Cardiac fibroblast (primary cell): ENCODE data around the gene EBPL.

ENCODE experiments used
- DNase-seq, 2 donors: peaks; one replicate each; pipeline versions ENCODE4 v3.0.0 to v3.0.0-alpha.2; 2010; ENCODE audit warnings: low read depth in 2 of 2
- H3K4me3 ChIP-seq, 2 donors: replicated peaks in 1 of 2; 1 replicate in 1 of 2; 2 replicates in 1 of 2; pipeline ENCODE4 v1.5.1; 2011; ENCODE audit warnings: low read depth in 2 of 2, low read length in 2 of 2, mild to moderate bottlenecking in 2 of 2, moderate library complexity in 1 of 2
- TF ChIP-seq, protein P1 (sequence below): IDR thresholded peaks from one replicate; pipeline ENCODE4 v1.5.1; 2011; ENCODE audit warnings: low read depth, mild to moderate bottlenecking, low read length, inconsistent platforms

The EBPL gene

DNA sequence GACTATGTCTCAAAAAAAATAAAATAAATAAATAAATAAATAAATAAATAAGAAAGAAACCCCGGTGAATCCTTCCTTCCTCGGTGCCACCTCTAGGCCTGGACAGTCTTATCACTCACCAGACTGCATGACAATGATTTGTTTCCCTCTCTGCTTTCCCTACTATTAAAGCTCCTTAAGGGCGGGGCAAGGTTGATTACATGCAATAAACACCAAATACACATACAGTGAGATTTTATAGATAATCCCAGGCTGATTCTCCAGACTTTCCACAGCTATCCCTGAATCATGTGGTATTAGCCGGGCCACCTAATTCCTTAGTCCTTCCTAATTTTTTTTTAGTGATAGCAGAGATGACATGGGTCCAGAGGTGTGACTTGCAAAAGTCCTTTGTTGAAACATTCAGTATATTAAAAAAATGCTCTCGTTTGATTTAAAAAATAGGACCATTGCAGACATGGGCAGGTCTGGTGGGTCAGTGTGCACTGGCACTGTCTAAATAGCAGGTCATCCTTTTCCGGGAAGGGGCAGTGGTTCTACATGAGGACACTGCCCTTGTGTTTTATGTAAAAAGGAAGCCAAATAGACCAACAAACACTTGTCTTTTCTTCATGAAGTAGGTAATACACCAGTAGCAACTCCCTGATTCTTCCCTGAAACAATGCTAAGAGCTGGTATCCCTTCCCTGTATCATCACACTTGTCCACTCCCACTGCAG, 14.5 kb downstream of the EBPL start:
- TF ChIP-seq, protein P1, sequence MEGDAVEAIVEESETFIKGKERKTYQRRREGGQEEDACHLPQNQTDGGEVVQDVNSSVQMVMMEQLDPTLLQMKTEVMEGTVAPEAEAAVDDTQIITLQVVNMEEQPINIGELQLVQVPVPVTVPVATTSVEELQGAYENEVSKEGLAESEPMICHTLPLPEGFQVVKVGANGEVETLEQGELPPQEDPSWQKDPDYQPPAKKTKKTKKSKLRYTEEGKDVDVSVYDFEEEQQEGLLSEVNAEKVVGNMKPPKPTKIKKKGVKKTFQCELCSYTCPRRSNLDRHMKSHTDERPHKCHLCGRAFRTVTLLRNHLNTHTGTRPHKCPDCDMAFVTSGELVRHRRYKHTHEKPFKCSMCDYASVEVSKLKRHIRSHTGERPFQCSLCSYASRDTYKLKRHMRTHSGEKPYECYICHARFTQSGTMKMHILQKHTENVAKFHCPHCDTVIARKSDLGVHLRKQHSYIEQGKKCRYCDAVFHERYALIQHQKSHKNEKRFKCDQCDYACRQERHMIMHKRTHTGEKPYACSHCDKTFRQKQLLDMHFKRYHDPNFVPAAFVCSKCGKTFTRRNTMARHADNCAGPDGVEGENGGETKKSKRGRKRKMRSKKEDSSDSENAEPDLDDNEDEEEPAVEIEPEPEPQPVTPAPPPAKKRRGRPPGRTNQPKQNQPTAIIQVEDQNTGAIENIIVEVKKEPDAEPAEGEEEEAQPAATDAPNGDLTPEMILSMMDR, result no peak
- DNase-seq, result no peak
- H3K4me3 ChIP-seq, result no peak overlapping the region

DNA sequence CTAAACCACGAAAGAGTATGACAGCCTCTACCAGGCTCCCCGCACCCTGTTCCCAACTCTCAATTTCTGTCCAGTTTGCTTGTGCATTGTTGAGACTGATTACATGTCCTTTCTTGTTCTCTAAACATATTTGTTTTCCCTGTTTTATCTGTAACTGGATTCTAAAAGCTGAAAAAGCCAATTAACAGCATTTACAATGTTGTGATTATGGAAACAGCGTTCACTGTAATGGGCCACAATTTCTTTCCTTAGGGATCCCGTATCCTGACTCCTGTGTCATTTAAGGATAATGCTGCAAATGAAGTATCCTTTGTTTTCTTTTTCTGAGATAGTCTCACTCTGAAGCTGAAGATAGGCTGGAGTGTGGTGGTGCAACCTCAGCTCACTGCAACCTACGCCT, 20.5 kb downstream of the EBPL start:
- TF ChIP-seq, protein P1, result no peak
- no peak overlapping the region for H3K4me3 ChIP-seq
- no peak for DNase-seq

DNA sequence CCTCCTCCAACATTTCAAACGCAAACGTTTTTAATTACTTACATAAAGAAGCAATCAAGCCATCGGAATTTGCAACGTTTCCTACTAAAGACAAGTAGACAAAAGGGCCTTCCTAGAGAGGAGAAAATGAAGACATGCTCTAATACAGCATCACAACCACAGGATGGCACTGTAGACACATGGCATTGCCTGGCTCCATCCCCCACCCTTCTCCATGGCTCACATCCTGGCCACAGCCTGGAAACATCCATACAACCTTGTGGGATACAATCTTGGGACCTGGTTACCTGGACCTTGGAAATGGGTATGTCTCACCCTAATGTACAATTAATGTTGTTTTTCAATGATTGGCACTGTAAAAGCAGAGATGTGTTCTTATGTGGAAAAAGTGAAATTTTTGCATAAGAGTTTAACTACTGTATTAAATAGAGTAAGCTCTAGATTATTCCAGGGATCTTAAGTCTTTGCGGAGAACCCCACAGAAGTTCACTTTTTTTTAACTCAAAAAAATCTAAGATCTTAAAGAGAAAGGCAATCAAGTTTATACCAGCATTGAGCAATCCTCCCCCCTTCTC, 21.5 kb downstream of the EBPL start:
- peak; percentile 75 to 78 for DNase-seq
- H3K4me3 ChIP-seq, result no peak overlapping the region
- TF ChIP-seq, protein P1, result peak; percentile 69

DNA sequence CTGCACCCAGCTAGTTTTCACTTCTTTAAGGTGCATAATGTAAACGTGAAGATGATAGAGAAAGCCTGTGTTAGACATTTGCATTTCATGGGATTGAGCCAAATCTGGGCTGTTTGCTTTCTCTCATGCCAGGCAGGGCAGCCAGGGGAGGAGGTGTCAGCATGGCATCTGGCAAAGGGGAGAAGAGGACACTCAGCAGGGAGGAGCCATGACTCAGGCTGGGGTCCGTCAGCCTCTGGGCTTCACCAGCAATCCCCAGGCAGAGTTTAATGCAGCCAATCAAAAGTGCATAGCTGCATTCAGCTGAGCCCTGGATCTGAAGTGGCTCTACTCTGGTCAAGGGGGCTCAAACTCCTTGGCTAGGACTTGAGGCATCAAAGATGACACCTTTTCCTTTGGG, 23.5 kb downstream of the EBPL start:
- H3K4me3 ChIP-seq, result no peak overlapping the region
- DNase-seq, result peak in 1 of 2 donors; percentile 25
- TF ChIP-seq, protein P1, result no peak

DNA sequence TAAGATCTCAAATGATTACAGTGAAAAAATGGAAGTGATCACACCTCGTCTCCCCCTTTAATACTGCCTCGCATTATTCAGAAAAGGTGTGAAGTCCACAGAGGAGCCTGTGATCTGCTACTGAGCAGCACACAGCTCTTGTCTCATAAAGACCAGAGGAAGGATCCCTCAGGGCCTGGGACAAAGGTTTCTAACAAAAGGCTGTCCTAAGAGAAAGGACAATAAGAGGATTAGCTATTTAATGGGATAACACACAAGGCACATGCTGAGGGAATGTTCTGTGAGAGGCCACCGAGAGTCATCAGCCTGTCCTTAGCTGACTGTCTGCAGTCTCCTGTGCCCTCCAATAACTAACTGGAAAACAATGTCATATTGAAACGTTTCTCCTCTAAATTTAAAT, 26.7 kb downstream of the EBPL start:
- TF ChIP-seq, protein P1, result no peak
- H3K4me3 ChIP-seq, result no peak overlapping the region
- DNase-seq, result no peak

DNA sequence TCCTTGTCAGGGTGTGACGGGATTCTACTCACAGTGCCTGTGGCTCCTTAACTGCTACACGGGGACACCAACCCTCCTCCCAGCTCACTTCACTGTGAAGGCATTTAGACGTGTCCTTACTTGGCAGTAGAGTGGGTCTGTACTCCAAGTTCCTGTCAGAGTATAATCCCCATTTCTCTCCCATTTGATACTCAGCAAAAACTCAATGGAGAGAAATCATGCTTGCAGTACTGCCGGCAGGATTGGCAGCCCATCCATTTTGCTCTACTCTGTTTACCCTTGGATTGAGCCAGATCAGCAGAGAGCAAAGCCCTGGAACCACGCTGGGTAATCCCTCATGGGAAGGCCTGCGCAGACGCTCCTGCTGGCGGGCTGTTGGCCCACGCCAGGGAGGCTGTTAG, 34.0 kb downstream of the EBPL start:
- H3K4me3 ChIP-seq, result no peak overlapping the region
- no peak for DNase-seq
- TF ChIP-seq, protein P1, result no peak
